ENCODE measurements around the gene LCN15.
A peak's percentile ranks its signal among the peaks of the same experiment; 100 is the strongest.
"Not testable (repeated sequence)": the region's sequence is repeated elsewhere in the genome, so short reads cannot be mapped to it uniquely, and the experiment has no call there.

The LCN15 gene

GRCh38 chr9:136799854-136800657 is 35.7 kb upstream of the LCN15 start:
- H3K14ac ChIP-seq (ENCODE audit: low read length in 2 of 2): no peak overlapping the region
- H3K4ac ChIP-seq (ENCODE audit: low read depth in 1 of 2, low read length in 2 of 2): no peak overlapping the region
- H3K27ac ChIP-seq (ENCODE audit: low read length, poor library complexity, severe bottlenecking): no peak overlapping the region
- H2BK15ac ChIP-seq (ENCODE audit: low read depth, poor library complexity, severe bottlenecking): no peak overlapping the region
- no peak overlapping the region for H2AK5ac ChIP-seq (ENCODE audit: low read length, severe bottlenecking)
- H3K9me3 ChIP-seq (ENCODE audit: control insufficient read depth, low read length): no peaks in the 10 kb centered on the region
- H3K4me3 ChIP-seq (ENCODE audit: insufficient read depth in 1 of 2, low read depth in 1 of 2, low read length in 2 of 2): no peak overlapping the region
- H4K8ac ChIP-seq (ENCODE audit: low read length): peak overlapping the region; percentile 48
- H3K9ac ChIP-seq (ENCODE audit: low read length): no peak overlapping the region
- 1% methylated on average over 61 of the region's 63 CpGs for WGBS
- H2AFZ ChIP-seq (ENCODE audit: low read depth, low read length): no peak overlapping the region
- no peak overlapping the region for H4K91ac ChIP-seq (ENCODE audit: low read length)
- peak overlapping the region in 1 of 2 experiments; percentile 78 for H3K18ac ChIP-seq (ENCODE audit: low read depth in 1 of 2, low read length in 2 of 2)
- peak overlapping the region in 1 of 2 experiments; percentile 11 for H2BK12ac ChIP-seq (ENCODE audit: low read length in 2 of 2)
- H3K27me3 ChIP-seq (ENCODE audit: control insufficient read depth in 1 of 2, insufficient read depth in 1 of 2, low read length in 2 of 2): peaks cover 41 to 66% of the 10 kb centered on the region in 2 experiments
- H2BK5ac ChIP-seq (ENCODE audit: low read depth, low read length, poor library complexity, severe bottlenecking): no peak overlapping the region
- H3K4me2 ChIP-seq (ENCODE audit: low read length, poor library complexity, severe bottlenecking): peak overlapping the region; percentile 66
- H2BK120ac ChIP-seq (ENCODE audit: low read depth, low read length): no peak overlapping the region
- H3K23ac ChIP-seq (ENCODE audit: low read length in 2 of 2): no peak overlapping the region
- H3K4me1 ChIP-seq (ENCODE audit: control insufficient read depth, insufficient read depth, low read depth, low read length): peaks cover 19% of the 10 kb centered on the region
- H3K79me1 ChIP-seq (replicated peaks; ENCODE audit: low read length, poor library complexity, severe bottlenecking): no peaks in the 10 kb centered on the region
- peaks cover 0 to 16% of the 10 kb centered on the region in 2 experiments for H3K36me3 ChIP-seq (ENCODE audit: control insufficient read depth in 1 of 2, insufficient read depth in 2 of 2, low read depth in 1 of 2, low read length in 2 of 2)
- DNase-seq: peak; percentile 76

GRCh38 chr9:136799079-136799853 is 34.9 kb upstream of the LCN15 start:
- Histone ChIP-seq H3K27ac (ENCODE audit: low read length, poor library complexity, severe bottlenecking) (no peak overlapping the region), H3K4me2 (ENCODE audit: low read length, poor library complexity, severe bottlenecking) (peak overlapping the region; percentile 55), H3K14ac (ENCODE audit: low read length in 2 of 2) (no peak overlapping the region), H2BK15ac (ENCODE audit: low read depth, poor library complexity, severe bottlenecking) (peak overlapping the region; percentile 3), H3K36me3 (ENCODE audit: control insufficient read depth in 1 of 2, insufficient read depth in 2 of 2, low read depth in 1 of 2, low read length in 2 of 2) (peaks cover 0 to 12% of the 10 kb centered on the region in 2 experiments), H2BK5ac (ENCODE audit: low read depth, low read length, poor library complexity, severe bottlenecking) (no peak overlapping the region), H3K27me3 (ENCODE audit: control insufficient read depth in 1 of 2, insufficient read depth in 1 of 2, low read length in 2 of 2) (peaks cover 41 to 66% of the 10 kb centered on the region in 2 experiments), H4K8ac (ENCODE audit: low read length) (peak overlapping the region; percentile 48), H2AK5ac (ENCODE audit: low read length, severe bottlenecking) (no peak overlapping the region), H2AFZ (ENCODE audit: low read depth, low read length) (no peak overlapping the region), H3K9ac (ENCODE audit: low read length) (no peak overlapping the region), H3K18ac (ENCODE audit: low read depth in 1 of 2, low read length in 2 of 2) (peak overlapping the region in 1 of 2 experiments; percentile 78), H3K4ac (ENCODE audit: low read depth in 1 of 2, low read length in 2 of 2) (peak overlapping the region in 1 of 2 experiments; percentile 47), H3K23ac (ENCODE audit: low read length in 2 of 2) (no peak overlapping the region), H3K9me3 (ENCODE audit: control insufficient read depth, low read length) (no peaks in the 10 kb centered on the region), H2BK12ac (ENCODE audit: low read length in 2 of 2) (peak overlapping the region in 1 of 2 experiments; percentile 28), H2BK120ac (ENCODE audit: low read depth, low read length) (no peak overlapping the region), H3K4me1 (ENCODE audit: control insufficient read depth, insufficient read depth, low read depth, low read length) (peaks cover 19% of the 10 kb centered on the region), H3K79me1 (replicated peaks; ENCODE audit: low read length, poor library complexity, severe bottlenecking) (no peaks in the 10 kb centered on the region), H4K91ac (ENCODE audit: low read length) (peak overlapping the region; percentile 34), H3K4me3 (ENCODE audit: insufficient read depth in 1 of 2, low read depth in 1 of 2, low read length in 2 of 2) (no peak overlapping the region)
- 60% methylated on average over 35 of the region's 35 CpGs for WGBS
- DNase-seq: no peak

GRCh38 chr9:136798708-136799078 is 34.4 kb upstream of the LCN15 start:
- H2AFZ ChIP-seq (ENCODE audit: low read depth, low read length): no peak overlapping the region
- H3K18ac ChIP-seq (ENCODE audit: low read depth in 1 of 2, low read length in 2 of 2): no peak overlapping the region
- no peak overlapping the region for H3K23ac ChIP-seq (ENCODE audit: low read length in 2 of 2)
- H2BK120ac ChIP-seq (ENCODE audit: low read depth, low read length): no peak overlapping the region
- H3K4me3 ChIP-seq (ENCODE audit: insufficient read depth in 1 of 2, low read depth in 1 of 2, low read length in 2 of 2): no peak overlapping the region
- peak overlapping the region in 1 of 2 experiments; percentile 9 for H3K4ac ChIP-seq (ENCODE audit: low read depth in 1 of 2, low read length in 2 of 2)
- no peaks in the 10 kb centered on the region for H3K79me1 ChIP-seq (replicated peaks; ENCODE audit: low read length, poor library complexity, severe bottlenecking)
- H3K14ac ChIP-seq (ENCODE audit: low read length in 2 of 2): no peak overlapping the region
- DNase-seq: no peak
- H3K9ac ChIP-seq (ENCODE audit: low read length): no peak overlapping the region
- no peaks in the 10 kb centered on the region for H3K9me3 ChIP-seq (ENCODE audit: control insufficient read depth, low read length)
- H2AK5ac ChIP-seq (ENCODE audit: low read length, severe bottlenecking): no peak overlapping the region
- no peak overlapping the region for H4K8ac ChIP-seq (ENCODE audit: low read length)
- WGBS: 90% methylated on average over 6 of the region's 6 CpGs
- H4K91ac ChIP-seq (ENCODE audit: low read length): peak overlapping the region; percentile 34
- H3K36me3 ChIP-seq (ENCODE audit: control insufficient read depth in 1 of 2, insufficient read depth in 2 of 2, low read depth in 1 of 2, low read length in 2 of 2): peaks cover 1 to 10% of the 10 kb centered on the region in 2 experiments
- H3K27me3 ChIP-seq (ENCODE audit: control insufficient read depth in 1 of 2, insufficient read depth in 1 of 2, low read length in 2 of 2): peaks cover 41 to 66% of the 10 kb centered on the region in 2 experiments
- H2BK5ac ChIP-seq (ENCODE audit: low read depth, low read length, poor library complexity, severe bottlenecking): no peak overlapping the region
- H2BK12ac ChIP-seq (ENCODE audit: low read length in 2 of 2): peak overlapping the region in 1 of 2 experiments; percentile 28
- H3K4me2 ChIP-seq (ENCODE audit: low read length, poor library complexity, severe bottlenecking): no peak overlapping the region
- peaks cover 16% of the 10 kb centered on the region for H3K4me1 ChIP-seq (ENCODE audit: control insufficient read depth, insufficient read depth, low read depth, low read length)
- no peak overlapping the region for H3K27ac ChIP-seq (ENCODE audit: low read length, poor library complexity, severe bottlenecking)
- H2BK15ac ChIP-seq (ENCODE audit: low read depth, poor library complexity, severe bottlenecking): peak overlapping the region; percentile 3

- 1% methylated on average over 8 of the region's 10 CpGs for WGBS
Measured at GRCh38 chr9:136796775-136797347, 32.5 kb upstream of the LCN15 start.

More at GRCh38 chr9:136796775-136797347, 32.5 kb upstream of the LCN15 start:
- not testable (repeated sequence) for H3K27ac ChIP-seq (ENCODE audit: low read length, poor library complexity, severe bottlenecking); H4K91ac ChIP-seq (ENCODE audit: low read length); H2AFZ ChIP-seq (ENCODE audit: low read depth, low read length); H2BK12ac ChIP-seq (ENCODE audit: low read length in 2 of 2); H3K9me3 ChIP-seq (ENCODE audit: control insufficient read depth, low read length); H4K8ac ChIP-seq (ENCODE audit: low read length); H3K18ac ChIP-seq (ENCODE audit: low read depth in 1 of 2, low read length in 2 of 2); H3K14ac ChIP-seq (ENCODE audit: low read length in 2 of 2); H3K4me2 ChIP-seq (ENCODE audit: low read length, poor library complexity, severe bottlenecking); H2AK5ac ChIP-seq (ENCODE audit: low read length, severe bottlenecking); H2BK5ac ChIP-seq (ENCODE audit: low read depth, low read length, poor library complexity, severe bottlenecking); H2BK15ac ChIP-seq (ENCODE audit: low read depth, poor library complexity, severe bottlenecking); H3K4me3 ChIP-seq (ENCODE audit: insufficient read depth in 1 of 2, low read depth in 1 of 2, low read length in 2 of 2); H3K9ac ChIP-seq (ENCODE audit: low read length); H3K23ac ChIP-seq (ENCODE audit: low read length in 2 of 2); H2BK120ac ChIP-seq (ENCODE audit: low read depth, low read length); H3K4ac ChIP-seq (ENCODE audit: low read depth in 1 of 2, low read length in 2 of 2)
- Histone ChIP-seq H3K4me1 (ENCODE audit: control insufficient read depth, insufficient read depth, low read depth, low read length) (peaks cover 27% of the 10 kb centered on the region), H3K79me1 (replicated peaks; ENCODE audit: low read length, poor library complexity, severe bottlenecking) (peaks cover 16% of the 10 kb centered on the region), H3K36me3 (ENCODE audit: control insufficient read depth in 1 of 2, insufficient read depth in 2 of 2, low read depth in 1 of 2, low read length in 2 of 2) (peaks cover 10 to 24% of the 10 kb centered on the region in 2 experiments), H3K27me3 (ENCODE audit: control insufficient read depth in 1 of 2, insufficient read depth in 1 of 2, low read length in 2 of 2) (peaks cover 35 to 58% of the 10 kb centered on the region in 2 experiments)
- DNase-seq: peak; percentile 88

Data from mesenchymal stem cell (in vitro differentiated cells and primary cell).